RWPE1 (cell line): ENCODE data around the gene PTPRU.

Experiments used
- CTCF ChIA-PET: fragments of 350-600 bp; sonication (Branson Sonifier 250); formaldehyde crosslinking; extraction: SDS; loops from one replicate; lab custom pipeline; 2021; lab: Yijun Ruan, JAX
- POLR2A ChIA-PET: fragments of 400-600 bp; formaldehyde crosslinking; extraction: SDS; loops from one replicate; lab custom pipeline; 2020; ENCODE audit warnings: antibody characterized with exemption; ENCODE audit not compliant: low non-redundant PET; lab: Yijun Ruan, JAX
- DNase-seq: peaks from one replicate; pipeline ENCODE4 v3.0.0; 2012; ENCODE audit warnings: low spot score
- H3K27ac ChIP-seq: fragments of 450-650 bp; 2 replicates; pipeline ENCODE4 v1.5.1; 2017
- TF ChIP-seq, protein P1 (sequence below): fragments of 450-650 bp; conservative IDR thresholded peaks from 2 replicates; pipeline ENCODE4 v1.5.1; 2017; ENCODE audit warnings: low read depth, mild to moderate bottlenecking

The PTPRU gene

GRCh38 chr1:29324771-29325351 is 88.5 kb downstream of the PTPRU start:
- ChIA-PET CTCF (no interaction called here), POLR2A (no interaction called here)
- TF ChIP-seq, protein P1, sequence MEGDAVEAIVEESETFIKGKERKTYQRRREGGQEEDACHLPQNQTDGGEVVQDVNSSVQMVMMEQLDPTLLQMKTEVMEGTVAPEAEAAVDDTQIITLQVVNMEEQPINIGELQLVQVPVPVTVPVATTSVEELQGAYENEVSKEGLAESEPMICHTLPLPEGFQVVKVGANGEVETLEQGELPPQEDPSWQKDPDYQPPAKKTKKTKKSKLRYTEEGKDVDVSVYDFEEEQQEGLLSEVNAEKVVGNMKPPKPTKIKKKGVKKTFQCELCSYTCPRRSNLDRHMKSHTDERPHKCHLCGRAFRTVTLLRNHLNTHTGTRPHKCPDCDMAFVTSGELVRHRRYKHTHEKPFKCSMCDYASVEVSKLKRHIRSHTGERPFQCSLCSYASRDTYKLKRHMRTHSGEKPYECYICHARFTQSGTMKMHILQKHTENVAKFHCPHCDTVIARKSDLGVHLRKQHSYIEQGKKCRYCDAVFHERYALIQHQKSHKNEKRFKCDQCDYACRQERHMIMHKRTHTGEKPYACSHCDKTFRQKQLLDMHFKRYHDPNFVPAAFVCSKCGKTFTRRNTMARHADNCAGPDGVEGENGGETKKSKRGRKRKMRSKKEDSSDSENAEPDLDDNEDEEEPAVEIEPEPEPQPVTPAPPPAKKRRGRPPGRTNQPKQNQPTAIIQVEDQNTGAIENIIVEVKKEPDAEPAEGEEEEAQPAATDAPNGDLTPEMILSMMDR: no peak
- no peak overlapping the region for H3K27ac ChIP-seq
- DNase-seq: peak; percentile 31

GRCh38 chr1:29325675-29326074 is 89.4 kb downstream of the PTPRU start:
- TF ChIP-seq, protein P1: no peak
- CTCF ChIA-PET: no interaction called here
- H3K27ac ChIP-seq: no peak overlapping the region
- POLR2A ChIA-PET: no interaction called here
- no peak for DNase-seq

DNA sequence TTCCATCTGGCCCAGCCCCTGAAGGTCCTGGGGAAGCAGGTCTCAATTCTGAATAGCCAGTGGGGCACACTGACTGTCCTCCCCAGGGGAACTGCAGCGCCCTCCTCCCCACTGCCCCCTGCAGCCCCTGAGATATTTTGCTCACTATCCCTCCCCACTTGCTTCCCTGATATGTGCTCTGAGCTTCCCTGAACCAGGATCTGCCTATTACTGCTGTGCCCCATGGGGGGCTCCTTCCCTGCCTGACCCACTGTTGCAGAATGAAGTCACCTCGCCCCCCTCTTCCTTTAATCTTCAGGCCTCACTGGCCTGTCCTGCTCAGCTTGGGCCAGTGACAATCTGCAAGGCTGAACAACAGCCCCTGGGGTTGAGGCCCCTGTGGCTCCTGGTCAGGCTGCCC is 89.8 kb downstream of the PTPRU start:
- POLR2A ChIA-PET: no interaction called here
- TF ChIP-seq, protein P1: no peak
- no peak overlapping the region for H3K27ac ChIP-seq
- CTCF ChIA-PET: no interaction called here
- DNase-seq: no peak

DNA sequence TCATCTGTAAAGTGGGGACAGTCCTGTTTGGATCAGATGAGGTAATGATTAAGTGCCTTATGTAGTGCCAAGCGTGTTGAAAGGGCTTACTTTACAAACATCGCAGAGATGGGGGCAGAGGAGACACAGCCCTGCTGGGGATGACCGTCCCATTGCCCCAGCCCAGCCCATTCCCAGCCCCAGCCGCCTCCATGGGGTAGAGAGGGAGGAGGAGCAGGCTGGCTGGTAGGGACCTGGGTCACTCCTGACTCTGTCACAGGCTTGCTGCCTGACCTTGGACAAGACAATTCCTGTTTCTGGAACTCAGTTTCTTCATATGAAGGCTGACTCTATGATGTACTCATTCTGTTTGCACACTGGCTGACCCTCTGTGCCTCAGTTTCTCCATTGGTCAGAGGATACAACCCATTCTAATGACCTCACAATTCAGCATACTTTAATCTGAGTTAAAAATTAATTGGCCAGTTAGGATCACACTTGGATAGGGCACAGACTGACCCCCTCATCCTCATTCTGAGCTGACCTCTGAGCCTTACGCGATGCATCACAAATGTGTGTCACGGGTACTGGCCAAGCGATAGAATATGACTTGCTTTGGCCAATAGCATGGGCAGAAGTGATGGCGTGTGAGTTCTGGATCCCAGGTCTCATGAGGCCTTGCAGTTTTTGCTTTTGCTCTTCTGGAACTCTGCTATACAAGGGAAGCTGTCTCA is 91.1 kb downstream of the PTPRU start:
- H3K27ac ChIP-seq: no peak overlapping the region
- ChIA-PET CTCF (no interaction called here), POLR2A (no interaction called here)
- TF ChIP-seq, protein P1: no peak
- no peak for DNase-seq

GRCh38 chr1:29329022-29329775 is 92.9 kb downstream of the PTPRU start:
- H3K27ac ChIP-seq: no peak overlapping the region
- no peak for DNase-seq
- TF ChIP-seq, protein P1: no peak
- CTCF ChIA-PET: no interaction called here
- POLR2A ChIA-PET: no interaction called here

GRCh38 chr1:29330089-29330488 is 93.8 kb downstream of the PTPRU start:
- no peak for DNase-seq
- no peak overlapping the region for H3K27ac ChIP-seq
- ChIA-PET POLR2A (no interaction called here), CTCF (interaction anchor here (0.6 to 0.7 kb wide), 2 partner anchors 62 to 282 kb away, joined by 3 read pairs; no protein-coding TSS in a partner anchor)
- TF ChIP-seq, protein P1: no peak
